SK-N-SH (cell line): ENCODE measurements around the gene SPG7.

Source experiments
- CTCF ChIP-seq: fragments of 200-600 bp; sonication (generic); IDR thresholded peaks from 2 replicates; pipeline ENCODE4 v1.6.1; 2017; ENCODE audit warnings: antibody characterized with exemption, mild to moderate bottlenecking, moderate library complexity
- EP300 ChIP-seq, 2 experiments: IDR thresholded peaks; 2 replicates each; pipeline versions ENCODE4 v1.4.0 to v1.6.1; 2012; ENCODE audit warnings: borderline replicate concordance in 1 of 2, low read depth in 1 of 2, low read length in 1 of 2
- EZH2phosphoT487 ChIP-seq: fragments of 200-600 bp; sonication (generic); IDR thresholded peaks from 2 replicates; pipeline ENCODE4 v1.6.1; 2017; ENCODE audit warnings: low read depth, mixed run types, mild to moderate bottlenecking, antibody characterized with exemption, moderate library complexity, borderline replicate concordance
- FOXJ3 ChIP-seq: sonication (generic); formaldehyde crosslinking; IDR thresholded peaks from 2 replicates; pipeline ENCODE4 v1.5.1; 2020; ENCODE audit warnings: mild to moderate bottlenecking, missing genetic modification reagents
- GABPA ChIP-seq: IDR thresholded peaks from 2 replicates; pipeline ENCODE4 v1.4.0; 2012; ENCODE audit warnings: low read depth, mild to moderate bottlenecking
- JUND ChIP-seq: IDR thresholded peaks from 2 replicates; pipeline ENCODE4 v1.4.0; 2012
- MAX ChIP-seq: IDR thresholded peaks from 2 replicates; pipeline ENCODE4 v1.4.0; 2012; ENCODE audit warnings: low read depth
- MXI1 ChIP-seq: IDR thresholded peaks from 2 replicates; pipeline ENCODE4 v1.6.1; 2012; ENCODE audit warnings: mild to moderate bottlenecking, low read depth, low read length, improper control_type of control experiment
- REST ChIP-seq: IDR thresholded peaks from 2 replicates; pipeline ENCODE4 v1.6.1; 2012; ENCODE audit warnings: mild to moderate bottlenecking, low read depth, low read length, moderate library complexity
- SIN3A ChIP-seq: IDR thresholded peaks from 2 replicates; pipeline ENCODE4 v1.6.1; 2012; ENCODE audit warnings: low read depth, mild to moderate bottlenecking, low read length, moderate library complexity, borderline replicate concordance
- TAF1 ChIP-seq: IDR thresholded peaks from 2 replicates; pipeline ENCODE4 v1.6.1; 2012; ENCODE audit warnings: low read depth, mild to moderate bottlenecking, low read length, moderate library complexity, borderline replicate concordance
- USF1 ChIP-seq: IDR thresholded peaks from 2 replicates; pipeline ENCODE4 v1.4.0; 2012; ENCODE audit warnings: low read depth, borderline replicate concordance
- USF2 ChIP-seq: fragments of 150-350 bp; IDR thresholded peaks from 2 replicates; pipeline ENCODE4 v1.6.1; 2017; ENCODE audit warnings: antibody characterized with exemption, low read length, low read depth, borderline replicate concordance

- TF ChIP-seq JUND: no peak
- TF ChIP-seq CTCF: no peak
- TF ChIP-seq USF2: no peak
- TF ChIP-seq GABPA: no peak
- TF ChIP-seq SIN3A: no peak
- TF ChIP-seq MAX: no peak
- TF ChIP-seq USF1: no peak
- no peak for TF ChIP-seq TAF1
- TF ChIP-seq FOXJ3 (CRISPR knock-in tag): no peak
- TF ChIP-seq MXI1: no peak
- TF ChIP-seq EZH2phosphoT487: no peak
- TF ChIP-seq REST: no peak
- TF ChIP-seq EP300 (IDR thresholded peaks at IDR 0.05; ENCODE audit: borderline replicate concordance in 1 of 2, low read depth in 1 of 2, low read length in 1 of 2): no peak
These were observed 44.1 kb downstream of the SPG7 start for GRCh38 chr16:89552329-89552728.
